Measurements from ENCODE around the gene CLEC16A.

Gene CLEC16A

GRCh38 chr16:11198828-11199227 lies 254.5 kb downstream of the CLEC16A start:
- H3K4me3 ChIP-seq (ENCODE audit: low read length), result no peak overlapping the region
- H3K27ac ChIP-seq (ENCODE audit: low read depth, low read length), result no peak overlapping the region
- no peaks in the 10 kb centered on the region for H3K9me3 ChIP-seq (ENCODE audit: control insufficient read depth, insufficient read depth, low read length)

GRCh38 chr16:11200592-11200991 lies 256.2 kb downstream of the CLEC16A start:
- H3K79me2 ChIP-seq (ENCODE audit: control insufficient read depth, low read length), result no peaks in the 10 kb centered on the region
- H3K4me1 ChIP-seq (ENCODE audit: control insufficient read depth, low read length), result peaks cover 8% of the 10 kb centered on the region
- H3K36me3 ChIP-seq (ENCODE audit: control insufficient read depth, low read length), result no peaks in the 10 kb centered on the region
- no peaks in the 10 kb centered on the region for H3K9me2 ChIP-seq (replicated peaks; ENCODE audit: control insufficient read depth, low read length)
- peaks cover 57% of the 10 kb centered on the region for H3K27me3 ChIP-seq (ENCODE audit: control insufficient read depth, low read length)
- H3K4me2 ChIP-seq (ENCODE audit: low read length), result no peak overlapping the region
- no peaks in the 10 kb centered on the region for H4K20me1 ChIP-seq (ENCODE audit: control insufficient read depth, insufficient read depth, low read depth, low read length)
- H3K9me3 ChIP-seq (ENCODE audit: control insufficient read depth, insufficient read depth, low read length), result no peaks in the 10 kb centered on the region
- no peak overlapping the region for H3K27ac ChIP-seq (ENCODE audit: low read depth, low read length)
- no peak for TF ChIP-seq CTCF (IDR thresholded peaks at IDR 0.05; ENCODE audit: low read depth, low read length, poor library complexity, severe bottlenecking)
- no peak for TF ChIP-seq EZH2phosphoT487 (IDR thresholded peaks at IDR 0.05; ENCODE audit: borderline replicate concordance, low read length)
- H3F3A ChIP-seq (ENCODE audit: control insufficient read depth, insufficient read depth), result no peaks in the 10 kb centered on the region
- H3K4me3 ChIP-seq (ENCODE audit: low read length), result no peak overlapping the region

More at GRCh38 chr16:11198828-11199227, 254.5 kb downstream of the CLEC16A start:
- Histone ChIP-seq H3K4me1 (ENCODE audit: control insufficient read depth, low read length) (peaks cover 14% of the 10 kb centered on the region), H3K36me3 (ENCODE audit: control insufficient read depth, low read length) (no peaks in the 10 kb centered on the region), H3F3A (ENCODE audit: control insufficient read depth, insufficient read depth) (no peaks in the 10 kb centered on the region), H3K79me2 (ENCODE audit: control insufficient read depth, low read length) (no peaks in the 10 kb centered on the region), H3K9me2 (replicated peaks; ENCODE audit: control insufficient read depth, low read length) (no peaks in the 10 kb centered on the region), H3K27me3 (ENCODE audit: control insufficient read depth, low read length) (peaks cover 44% of the 10 kb centered on the region), H4K20me1 (ENCODE audit: control insufficient read depth, insufficient read depth, low read depth, low read length) (no peaks in the 10 kb centered on the region), H3K4me2 (ENCODE audit: low read length) (no peak overlapping the region)
- no peak for TF ChIP-seq EZH2phosphoT487 (IDR thresholded peaks at IDR 0.05; ENCODE audit: borderline replicate concordance, low read length)
- no peak for TF ChIP-seq CTCF (IDR thresholded peaks at IDR 0.05; ENCODE audit: low read depth, low read length, poor library complexity, severe bottlenecking)

GRCh38 chr16:11201498-11202259 lies 257.3 kb downstream of the CLEC16A start:
- Histone ChIP-seq H3K27me3 (ENCODE audit: control insufficient read depth, low read length) (peaks cover 62% of the 10 kb centered on the region), H3K9me2 (replicated peaks; ENCODE audit: control insufficient read depth, low read length) (no peaks in the 10 kb centered on the region), H3F3A (ENCODE audit: control insufficient read depth, insufficient read depth) (no peaks in the 10 kb centered on the region), H3K27ac (ENCODE audit: low read depth, low read length) (no peak overlapping the region), H3K36me3 (ENCODE audit: control insufficient read depth, low read length) (no peaks in the 10 kb centered on the region), H3K4me1 (ENCODE audit: control insufficient read depth, low read length) (peaks cover 15% of the 10 kb centered on the region), H3K4me3 (ENCODE audit: low read length) (no peak overlapping the region), H3K4me2 (ENCODE audit: low read length) (no peak overlapping the region), H4K20me1 (ENCODE audit: control insufficient read depth, insufficient read depth, low read depth, low read length) (no peaks in the 10 kb centered on the region), H3K9me3 (ENCODE audit: control insufficient read depth, insufficient read depth, low read length) (no peaks in the 10 kb centered on the region), H3K79me2 (ENCODE audit: control insufficient read depth, low read length) (no peaks in the 10 kb centered on the region)
- no peak for TF ChIP-seq EZH2phosphoT487 (IDR thresholded peaks at IDR 0.05; ENCODE audit: borderline replicate concordance, low read length)
